Stomach (tissue), 9 donors: ENCODE measurements around the gene HDGFL2. TPM values are rescaled to one million over a fixed set of nuclear protein-coding genes. Genes with fewer than 3 reads are reported as not detected.

ENCODE experiments used
- DNase-seq, 2 donors: peaks; one replicate each; pipeline versions ENCODE4 v3.0.0 to v3.0.0-alpha.2; 2013 to 2019
- H3K27ac ChIP-seq, 5 donors: fragments of 200-600 bp in 4 of 5; sonication (generic) in 4 of 5; one replicate each; pipeline ENCODE4 v1.5.1; 2013 to 2019; ENCODE audit warnings: mild to moderate bottlenecking in 1 of 5, moderate library complexity in 1 of 5
- H3K27me3 ChIP-seq, 3 donors: fragments of 200-600 bp; sonication (generic); one replicate each; pipeline ENCODE4 v1.5.1; 2017 to 2019; ENCODE audit warnings: mixed run types in 1 of 3
- H3K36me3 ChIP-seq, 4 donors: fragments of 200-600 bp; sonication (generic); 1 replicate in 3 of 4; 2 replicates in 1 of 4; pipeline ENCODE4 v1.5.1; 2016 to 2019
- H3K4me1 ChIP-seq, 4 donors: fragments of 200-600 bp; sonication (generic); one replicate each; pipeline ENCODE4 v1.5.1; 2016 to 2019
- H3K4me3 ChIP-seq, 4 donors: fragments of 200-600 bp; sonication (generic) in 3 of 4; one replicate each; pipeline ENCODE4 v1.5.1; 2016 to 2019; ENCODE audit warnings: mild to moderate bottlenecking in 1 of 4
- H3K9me3 ChIP-seq, 4 donors: fragments of 200-600 bp; sonication (generic); one replicate each; pipeline ENCODE4 v1.5.1; 2016 to 2019
- EP300 ChIP-seq: sonication (generic); formaldehyde crosslinking; IDR thresholded peaks from one replicate; pipeline ENCODE4 v1.6.1; 2017; ENCODE audit warnings: antibody characterized with exemption
- POLR2A ChIP-seq, 4 donors: fragments of 450-650 bp; IDR thresholded peaks; one replicate each; pipeline ENCODE4 v1.6.1; 2016; ENCODE audit warnings: antibody characterized with exemption in 4 of 4, control low read depth in 2 of 4, mild to moderate bottlenecking in 1 of 4, moderate library complexity in 1 of 4
- POLR2AphosphoS5 ChIP-seq, 3 donors: sonication (generic); formaldehyde crosslinking; IDR thresholded peaks; one replicate each; pipeline ENCODE4 v1.6.1; 2016; ENCODE audit warnings: antibody characterized with exemption in 3 of 3
- WGBS, 5 donors: extraction: QIAGEN DNeasy Blood & Tissue Kit in 3 of 5; methylation state at CpG; one replicate each; pipeline versions ENCODE4 v1.1.5 to v1.1.7; 2013 to 2018; 5-methylcytosine and 5-hydroxymethylcytosine counted together
- intact Hi-C: fragments of 100-400 bp; cut with DNase I; formaldehyde crosslinking; loops from one replicate; pipeline ENCODE4 v1.15.1; 2023; ENCODE audit warnings: low total_unique reads
- polyA plus RNA-seq, 3 donors: library from polyadenylated mRNA; stranded (reverse); fragments of 200-250 nt; gene quantifications; one replicate each; pipeline ENCODE4 v1.2.3, GENCODE V29; 2013
- total RNA-seq, 5 donors: library from RNA; depleted of rRNA; stranded (reverse); fragments of >200 nt; gene quantifications; one replicate each; pipeline versions ENCODE4 v1.1.0 to v1.2.3, GENCODE V29; 2014 to 2016
- TF ChIP-seq, protein P1 (sequence below), 7 experiments: fragments of 450-650 bp in 4 of 7; fragments of 200-600 bp in 3 of 7; sonication (generic) in 3 of 7; IDR thresholded peaks; one replicate each; pipeline ENCODE4 v1.5.1; 2016 to 2019; ENCODE audit warnings: antibody characterized with exemption in 7 of 7, control low read depth in 2 of 7, mild to moderate bottlenecking in 1 of 7
- donor health status: healthy with polysubstance abuse.
- donor health status: Bipolar disorder and iron deficiency.
- donor health status: healthy.

Gene HDGFL2
- total and polyA plus RNA-seq, 8 donors = 25.5 to 127 (median 35.0) TPM

DNA sequence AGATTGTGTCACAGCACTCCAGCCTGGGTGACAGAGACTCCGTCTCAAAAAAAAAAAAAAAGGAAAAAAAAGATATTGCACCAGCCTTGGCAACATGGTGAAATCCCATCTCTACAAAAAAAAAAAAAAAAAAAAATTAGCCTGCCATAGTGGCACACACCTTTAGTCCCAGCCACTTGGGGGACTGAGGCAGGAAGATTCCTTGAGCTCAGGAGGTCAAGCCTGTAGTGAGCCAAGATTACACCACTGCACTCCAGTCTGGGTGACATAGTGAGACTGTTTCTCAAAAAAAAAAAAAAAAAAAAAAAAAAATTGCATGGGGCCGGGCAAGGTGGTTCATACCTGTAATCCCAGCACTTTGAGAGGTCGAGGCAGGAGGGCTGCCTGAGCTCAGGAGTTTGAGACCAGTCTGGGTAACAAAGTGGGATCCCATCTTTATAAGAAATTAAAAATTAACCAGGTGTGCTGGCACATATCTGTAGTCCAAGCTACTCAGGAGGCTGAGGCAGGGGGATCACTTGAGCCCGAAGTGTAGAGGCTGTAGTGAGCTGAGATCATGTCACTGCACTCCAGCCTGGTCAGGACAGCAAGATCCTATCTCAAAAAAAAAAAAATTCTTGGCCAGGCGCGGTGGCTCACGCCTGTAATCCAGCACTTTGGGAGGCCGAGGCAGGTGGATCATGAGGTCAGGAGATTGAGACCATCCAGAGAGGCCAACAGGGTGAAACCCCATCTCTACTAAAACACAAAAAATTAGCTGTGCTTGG lies 7.1 kb upstream of the HDGFL2 start:
- WGBS, 5 donors = 75 to 83% (median 76%) methylated on average over 8 of the region's 8 CpGs
- Histone ChIP-seq H3K4me1 (no peaks in the 10 kb centered on the region), H3K4me3 (no peak overlapping the region), H3K9me3 (no peaks in the 10 kb centered on the region), H3K27me3 (no peaks in the 10 kb centered on the region), H3K36me3 (no peaks in the 10 kb centered on the region), H3K27ac (no peak overlapping the region)
- TF ChIP-seq POLR2AphosphoS5 (IDR thresholded peaks at IDR 0.05) = no peak
- TF ChIP-seq, protein P1, sequence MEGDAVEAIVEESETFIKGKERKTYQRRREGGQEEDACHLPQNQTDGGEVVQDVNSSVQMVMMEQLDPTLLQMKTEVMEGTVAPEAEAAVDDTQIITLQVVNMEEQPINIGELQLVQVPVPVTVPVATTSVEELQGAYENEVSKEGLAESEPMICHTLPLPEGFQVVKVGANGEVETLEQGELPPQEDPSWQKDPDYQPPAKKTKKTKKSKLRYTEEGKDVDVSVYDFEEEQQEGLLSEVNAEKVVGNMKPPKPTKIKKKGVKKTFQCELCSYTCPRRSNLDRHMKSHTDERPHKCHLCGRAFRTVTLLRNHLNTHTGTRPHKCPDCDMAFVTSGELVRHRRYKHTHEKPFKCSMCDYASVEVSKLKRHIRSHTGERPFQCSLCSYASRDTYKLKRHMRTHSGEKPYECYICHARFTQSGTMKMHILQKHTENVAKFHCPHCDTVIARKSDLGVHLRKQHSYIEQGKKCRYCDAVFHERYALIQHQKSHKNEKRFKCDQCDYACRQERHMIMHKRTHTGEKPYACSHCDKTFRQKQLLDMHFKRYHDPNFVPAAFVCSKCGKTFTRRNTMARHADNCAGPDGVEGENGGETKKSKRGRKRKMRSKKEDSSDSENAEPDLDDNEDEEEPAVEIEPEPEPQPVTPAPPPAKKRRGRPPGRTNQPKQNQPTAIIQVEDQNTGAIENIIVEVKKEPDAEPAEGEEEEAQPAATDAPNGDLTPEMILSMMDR (IDR thresholded peaks at IDR 0.05) = no peak
- DNase-seq = no peak
- intact Hi-C loops = no loop called here

DNA sequence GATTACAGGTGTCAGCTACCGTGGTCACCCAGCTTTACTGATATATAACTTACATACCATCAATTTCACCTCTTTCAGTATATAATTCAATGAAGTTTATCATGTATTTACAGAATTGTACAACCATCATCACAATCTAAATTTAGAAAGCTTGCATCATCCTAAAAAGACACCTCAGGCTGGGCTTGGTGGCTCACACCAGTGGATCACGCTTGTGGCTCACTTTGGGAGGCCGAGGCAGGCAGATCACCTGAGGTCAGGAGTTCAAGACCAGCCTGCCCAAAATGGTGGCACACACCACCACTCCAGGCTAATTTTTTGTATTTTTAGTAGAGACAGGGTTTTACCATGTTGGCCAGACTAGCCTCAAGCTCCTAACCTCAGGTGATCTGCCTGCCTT lies 4.3 kb upstream of the HDGFL2 start:
- Histone ChIP-seq H3K4me1 (peaks cover 3 to 15% (median 10%) of the 10 kb centered on the region in 4 donors), H3K27me3 (no peaks in the 10 kb centered on the region), H3K36me3 (no peaks in the 10 kb centered on the region), H3K9me3 (no peaks in the 10 kb centered on the region), H3K4me3 (no peak overlapping the region), H3K27ac (no peak overlapping the region)
- intact Hi-C loops = no loop called here
- DNase-seq = no peak
- 83 to 94% (median 90%) methylated on average over 3 of the region's 3 CpGs for WGBS, 5 donors
- TF ChIP-seq EP300 (no peak), POLR2AphosphoS5 (IDR thresholded peaks at IDR 0.05) (no peak), POLR2A (IDR thresholded peaks at IDR 0.05) (no peak)
- TF ChIP-seq, protein P1 (IDR thresholded peaks at IDR 0.05) = no peak

DNA sequence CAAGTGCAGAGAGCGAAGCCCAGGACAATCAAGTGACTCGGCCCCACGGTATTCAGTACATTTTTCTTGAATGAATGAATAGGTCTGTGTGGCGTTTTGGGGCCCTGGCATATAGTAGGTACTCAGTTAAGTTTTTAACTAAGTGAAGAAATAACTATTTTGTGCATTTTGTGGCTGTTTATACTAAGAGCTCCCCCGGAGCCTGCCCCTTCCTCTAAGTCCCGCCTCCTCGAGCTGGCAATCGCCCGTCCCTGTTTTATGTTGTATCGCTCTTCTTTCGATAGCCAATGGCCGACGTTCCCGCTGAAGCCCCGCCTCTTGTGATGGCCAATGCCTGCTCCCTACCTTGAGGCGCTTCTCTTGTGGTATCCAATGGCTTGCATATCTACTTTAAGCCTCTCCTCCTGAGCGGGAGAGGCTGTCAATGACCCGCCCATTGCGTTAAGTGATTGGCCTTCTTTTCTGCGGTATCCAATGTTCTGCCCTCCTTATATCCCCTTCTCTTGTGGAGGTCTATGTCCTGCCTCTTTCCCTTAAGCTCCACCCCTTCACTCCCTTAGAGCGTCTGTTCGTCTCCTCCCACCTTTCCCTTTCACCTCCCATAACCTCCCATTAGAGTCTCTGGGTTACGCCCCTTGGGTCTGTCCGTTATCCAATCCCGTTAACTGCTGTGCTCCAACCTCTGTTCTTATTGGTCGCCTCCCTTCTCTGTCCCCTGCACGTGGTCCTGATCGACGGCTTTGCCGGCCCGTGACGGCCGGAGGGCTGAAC lies 509 bp upstream of the HDGFL2 start:
- Histone ChIP-seq H3K9me3 (no peaks in the 10 kb centered on the region), H3K4me3 (peak overlapping the region; percentile 71 to 99 (median 88)), H3K36me3 (peaks cover 8 to 18% (median 16%) of the 10 kb centered on the region in 4 donors), H3K27ac (peak overlapping the region; percentile 53 to 89 (median 88)), H3K4me1 (peaks cover 24 to 40% (median 31%) of the 10 kb centered on the region in 4 donors), H3K27me3 (no peaks in the 10 kb centered on the region)
- 0 to 2% (median 1%) methylated on average over 33 of the region's 33 CpGs for WGBS, 5 donors
- DNase-seq = peak; percentile 98 to 100
- peak; percentile 26 to 71 (median 65) for TF ChIP-seq POLR2AphosphoS5 (IDR thresholded peaks at IDR 0.05)
- no peak for TF ChIP-seq EP300
- intact Hi-C loops = no loop called here

DNA sequence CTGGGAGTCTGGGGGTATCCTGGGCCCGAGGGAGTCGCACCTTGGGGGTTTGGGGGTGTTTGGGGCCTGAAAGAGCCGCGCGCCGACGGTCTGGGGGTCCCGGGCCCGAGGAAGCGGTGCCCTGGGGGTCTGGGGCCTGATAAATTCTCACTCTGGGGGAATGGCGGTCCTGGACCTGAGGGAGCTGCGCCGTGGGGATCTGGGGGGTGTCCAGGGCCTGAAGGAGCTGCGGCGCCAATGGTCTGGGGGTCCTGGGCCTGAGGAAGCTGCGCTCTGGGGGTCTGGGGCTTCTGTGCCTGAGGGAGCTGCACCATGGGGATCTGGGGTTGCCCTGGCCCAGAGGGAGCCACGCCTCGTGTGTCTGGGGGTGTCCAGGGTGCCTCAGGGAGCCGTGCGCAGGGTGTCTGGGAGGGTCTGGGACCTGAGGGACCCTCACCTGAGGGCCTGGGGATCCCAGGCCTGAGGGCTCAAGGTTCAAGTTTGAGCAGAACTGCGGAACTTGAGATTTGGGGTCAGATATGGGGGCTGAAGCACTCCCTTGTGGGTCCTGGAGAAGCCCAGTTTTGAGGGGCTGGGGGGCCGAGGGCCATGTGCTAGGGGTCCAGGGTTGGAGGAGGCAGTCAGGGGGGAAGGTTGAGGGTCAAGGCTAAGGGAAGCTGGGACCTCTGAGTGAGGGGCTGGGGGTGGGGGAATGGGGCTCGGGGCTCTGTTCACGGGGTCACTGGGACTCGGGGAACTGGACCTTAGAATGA lies 1.1 kb downstream of the HDGFL2 start:
- peaks cover 24 to 40% (median 31%) of the 10 kb centered on the region in 4 donors for H3K4me1 ChIP-seq
- H3K27ac ChIP-seq = peak overlapping the region in 3 of 5 donors; percentile 63 to 89 (median 89)
- 17 to 38% (median 20%) methylated on average over 11 to 25 of the region's 25 CpGs for WGBS, 5 donors
- no peak for DNase-seq
- H3K36me3 ChIP-seq = peaks cover 15 to 34% (median 31%) of the 10 kb centered on the region in 4 donors
- H3K4me3 ChIP-seq = peak overlapping the region; percentile 71 to 99 (median 88)
- H3K27me3 ChIP-seq = no peaks in the 10 kb centered on the region
- intact Hi-C loops = no loop called here
- TF ChIP-seq POLR2A (IDR thresholded peaks at IDR 0.05) (no peak), EP300 (no peak), POLR2AphosphoS5 (IDR thresholded peaks at IDR 0.05) (no peak)
- TF ChIP-seq, protein P1 (IDR thresholded peaks at IDR 0.05) = no peak
- H3K9me3 ChIP-seq = no peaks in the 10 kb centered on the region
